ENCODE measurements around the gene DPF1.

DPF1 gene

DNA sequence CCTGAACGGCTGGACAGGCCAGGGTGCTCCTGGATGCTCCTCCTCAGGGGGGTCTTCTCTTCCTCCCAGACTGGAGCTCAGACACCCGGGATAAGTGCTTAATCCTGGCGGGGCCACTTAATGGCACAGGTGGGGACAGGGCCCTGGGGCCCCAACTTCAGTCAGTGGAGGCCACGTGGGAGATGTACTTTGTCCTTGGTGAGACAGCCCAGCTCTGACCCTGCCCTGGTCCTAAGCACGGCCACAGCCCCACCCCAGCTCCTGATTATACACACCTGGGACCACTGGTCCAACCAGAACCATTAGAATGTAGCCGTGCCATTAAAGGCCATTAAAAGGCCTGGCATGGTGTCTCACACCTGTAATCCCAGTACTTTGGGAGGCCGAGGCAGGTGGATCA is 24.4 kb upstream of the DPF1 start:
- no peaks in the 10 kb centered on the region for H3K36me3 ChIP-seq (ENCODE audit: control insufficient read depth, low read length)
- H3K79me2 ChIP-seq (ENCODE audit: control insufficient read depth, low read length) = no peaks in the 10 kb centered on the region
- H3K9me3 ChIP-seq (ENCODE audit: control insufficient read depth, insufficient read depth, low read length) = no peaks in the 10 kb centered on the region
- H3K9me2 ChIP-seq (replicated peaks; ENCODE audit: control insufficient read depth, low read length) = no peaks in the 10 kb centered on the region
- no peak for TF ChIP-seq EZH2phosphoT487 (IDR thresholded peaks at IDR 0.05; ENCODE audit: borderline replicate concordance, low read length)
- TF ChIP-seq, protein P1, sequence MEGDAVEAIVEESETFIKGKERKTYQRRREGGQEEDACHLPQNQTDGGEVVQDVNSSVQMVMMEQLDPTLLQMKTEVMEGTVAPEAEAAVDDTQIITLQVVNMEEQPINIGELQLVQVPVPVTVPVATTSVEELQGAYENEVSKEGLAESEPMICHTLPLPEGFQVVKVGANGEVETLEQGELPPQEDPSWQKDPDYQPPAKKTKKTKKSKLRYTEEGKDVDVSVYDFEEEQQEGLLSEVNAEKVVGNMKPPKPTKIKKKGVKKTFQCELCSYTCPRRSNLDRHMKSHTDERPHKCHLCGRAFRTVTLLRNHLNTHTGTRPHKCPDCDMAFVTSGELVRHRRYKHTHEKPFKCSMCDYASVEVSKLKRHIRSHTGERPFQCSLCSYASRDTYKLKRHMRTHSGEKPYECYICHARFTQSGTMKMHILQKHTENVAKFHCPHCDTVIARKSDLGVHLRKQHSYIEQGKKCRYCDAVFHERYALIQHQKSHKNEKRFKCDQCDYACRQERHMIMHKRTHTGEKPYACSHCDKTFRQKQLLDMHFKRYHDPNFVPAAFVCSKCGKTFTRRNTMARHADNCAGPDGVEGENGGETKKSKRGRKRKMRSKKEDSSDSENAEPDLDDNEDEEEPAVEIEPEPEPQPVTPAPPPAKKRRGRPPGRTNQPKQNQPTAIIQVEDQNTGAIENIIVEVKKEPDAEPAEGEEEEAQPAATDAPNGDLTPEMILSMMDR (IDR thresholded peaks at IDR 0.05; ENCODE audit: low read depth, low read length, poor library complexity, severe bottlenecking) = no peak
- peaks cover 4% of the 10 kb centered on the region for H3K27me3 ChIP-seq (ENCODE audit: control insufficient read depth, low read length)
- H3K4me1 ChIP-seq (ENCODE audit: control insufficient read depth, low read length) = peaks cover 15% of the 10 kb centered on the region
- no peak overlapping the region for H3K27ac ChIP-seq (ENCODE audit: low read depth, low read length)
- H3F3A ChIP-seq (ENCODE audit: control insufficient read depth, insufficient read depth) = 0 out of 2 replicates have a peak, but pooled peaks cover 3% of the 10 kb centered on the region
- H3K4me3 ChIP-seq (ENCODE audit: low read length) = no peak overlapping the region
- no peak overlapping the region for H3K4me2 ChIP-seq (ENCODE audit: low read length)
- H4K20me1 ChIP-seq (ENCODE audit: control insufficient read depth, insufficient read depth, low read depth, low read length) = no peaks in the 10 kb centered on the region

DNA sequence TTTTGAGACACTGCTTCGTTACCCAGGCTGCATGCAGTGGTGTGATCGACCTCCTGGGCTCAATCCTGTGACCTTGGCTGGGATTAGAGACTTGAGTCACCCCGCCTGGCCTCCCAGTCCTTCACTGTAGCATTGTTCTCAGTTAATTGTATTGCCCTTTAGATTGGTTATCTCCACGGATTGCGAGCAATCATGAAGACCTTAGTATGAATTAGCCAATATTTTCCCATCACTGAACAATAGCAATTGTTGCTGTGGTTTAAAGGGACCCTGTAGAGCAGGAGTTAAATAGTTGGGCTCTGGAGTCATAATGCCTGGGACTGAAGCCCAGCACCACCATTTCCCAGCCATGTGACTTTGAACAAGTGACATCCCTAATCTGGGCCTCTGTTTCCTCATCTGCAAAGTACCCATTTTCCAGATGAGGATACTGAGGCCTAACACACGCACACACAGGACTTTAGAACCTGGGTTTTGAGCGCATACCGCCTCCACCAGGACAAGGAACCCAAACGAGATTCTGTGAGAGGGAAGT is 23.8 kb upstream of the DPF1 start:
- H3K36me3 ChIP-seq (ENCODE audit: control insufficient read depth, low read length) = no peaks in the 10 kb centered on the region
- H3K27me3 ChIP-seq (ENCODE audit: control insufficient read depth, low read length) = no peaks in the 10 kb centered on the region
- H3K4me3 ChIP-seq (ENCODE audit: low read length) = no peak overlapping the region

DNA sequence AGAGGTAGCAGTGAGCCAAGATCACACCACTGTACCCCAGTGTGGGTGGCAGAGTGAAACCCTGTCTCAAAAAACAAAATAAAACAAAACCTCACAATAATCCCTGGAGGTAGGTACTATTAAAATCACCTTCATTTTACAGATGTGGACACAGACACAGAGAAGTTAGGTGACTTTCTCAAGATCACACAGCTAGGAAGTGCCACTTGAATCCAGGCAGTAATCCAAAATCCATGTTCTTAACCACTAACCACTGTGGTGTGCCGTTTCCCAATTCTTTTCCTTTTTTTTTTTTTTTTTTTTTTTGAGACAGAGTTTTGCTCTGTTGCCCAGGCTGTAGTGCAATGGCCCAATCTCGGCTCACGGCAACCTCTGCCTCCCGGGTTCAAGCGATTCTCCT is 23.1 kb upstream of the DPF1 start:
- Histone ChIP-seq H3K4me1 (ENCODE audit: control insufficient read depth, low read length) (peaks cover 13% of the 10 kb centered on the region), H3F3A (ENCODE audit: control insufficient read depth, insufficient read depth) (0 out of 2 replicates have a peak, but pooled peaks cover 3% of the 10 kb centered on the region), H4K20me1 (ENCODE audit: control insufficient read depth, insufficient read depth, low read depth, low read length) (no peaks in the 10 kb centered on the region), H3K9me3 (ENCODE audit: control insufficient read depth, insufficient read depth, low read length) (no peaks in the 10 kb centered on the region), H3K4me2 (ENCODE audit: low read length) (no peak overlapping the region), H3K9me2 (replicated peaks; ENCODE audit: control insufficient read depth, low read length) (no peaks in the 10 kb centered on the region), H3K4me3 (ENCODE audit: low read length) (no peak overlapping the region), H3K27ac (ENCODE audit: low read depth, low read length) (no peak overlapping the region), H3K27me3 (ENCODE audit: control insufficient read depth, low read length) (no peaks in the 10 kb centered on the region), H3K36me3 (ENCODE audit: control insufficient read depth, low read length) (no peaks in the 10 kb centered on the region), H3K79me2 (ENCODE audit: control insufficient read depth, low read length) (no peaks in the 10 kb centered on the region)
- no peak for TF ChIP-seq EZH2phosphoT487 (IDR thresholded peaks at IDR 0.05; ENCODE audit: borderline replicate concordance, low read length)
- TF ChIP-seq, protein P1 (IDR thresholded peaks at IDR 0.05; ENCODE audit: low read depth, low read length, poor library complexity, severe bottlenecking) = no peak

More for the DNA sequence above, 23.8 kb upstream of the DPF1 start:
- Histone ChIP-seq H3K4me2 (ENCODE audit: low read length) (no peak overlapping the region), H3K9me2 (replicated peaks; ENCODE audit: control insufficient read depth, low read length) (no peaks in the 10 kb centered on the region), H4K20me1 (ENCODE audit: control insufficient read depth, insufficient read depth, low read depth, low read length) (no peaks in the 10 kb centered on the region), H3K27ac (ENCODE audit: low read depth, low read length) (no peak overlapping the region), H3F3A (ENCODE audit: control insufficient read depth, insufficient read depth) (0 out of 2 replicates have a peak, but pooled peaks cover 3% of the 10 kb centered on the region), H3K79me2 (ENCODE audit: control insufficient read depth, low read length) (no peaks in the 10 kb centered on the region), H3K4me1 (ENCODE audit: control insufficient read depth, low read length) (peaks cover 13% of the 10 kb centered on the region), H3K9me3 (ENCODE audit: control insufficient read depth, insufficient read depth, low read length) (no peaks in the 10 kb centered on the region)
- TF ChIP-seq, protein P1 (IDR thresholded peaks at IDR 0.05; ENCODE audit: low read depth, low read length, poor library complexity, severe bottlenecking) = no peak
- TF ChIP-seq EZH2phosphoT487 (IDR thresholded peaks at IDR 0.05; ENCODE audit: borderline replicate concordance, low read length) = no peak

Data from DOHH2 (cell line).